CD4-positive, CD25-positive, alpha-beta regulatory T cell (primary cell): ENCODE results near the gene NOL11. TPM values are rescaled to one million over a fixed set of nuclear protein-coding genes. Genes with fewer than 3 reads are reported as not detected.
A peak's percentile ranks its signal among the peaks of the same experiment; 100 is the strongest.

Experiments
- ATAC-seq, 2 donors: fragments of 150-1000 bp; cut with Tn5 transposase; one replicate each; pipeline ENCODE4 v1.10.0; 2021; ENCODE audit warnings: low read depth in 2 of 2, moderate number of reproducible peaks in 2 of 2, moderate library complexity in 1 of 2
- DNase-seq, 3 donors: peaks; one replicate each; pipeline versions ENCODE4 v3.0.0 to v3.0.0-alpha.2; 2012 to 2022; ENCODE audit warnings: mixed read lengths in 1 of 3
- H3K27ac ChIP-seq: one replicate; pipeline ENCODE4 v1.7.0; 2013; ENCODE audit warnings: mild to moderate bottlenecking, low read length; ENCODE audit not compliant: insufficient read depth, poor library complexity, severe bottlenecking
- H3K27me3 ChIP-seq: one replicate; pipeline ENCODE4 v1.7.0; 2013; ENCODE audit warnings: low read length; ENCODE audit not compliant: control insufficient read depth, insufficient read depth
- H3K36me3 ChIP-seq: one replicate; pipeline ENCODE4 v1.7.0; 2013; ENCODE audit warnings: mild to moderate bottlenecking, low read length, moderate library complexity; ENCODE audit not compliant: control insufficient read depth, insufficient read depth
- H3K4me1 ChIP-seq: 2 replicates; pipeline ENCODE4 v1.7.0; 2013; ENCODE audit warnings: mild to moderate bottlenecking, low read length; ENCODE audit not compliant: insufficient read depth, control insufficient read depth, poor library complexity, severe bottlenecking
- H3K4me3 ChIP-seq: one replicate; pipeline ENCODE4 v1.7.0; 2013; ENCODE audit warnings: low read depth, mild to moderate bottlenecking, low read length, moderate library complexity
- H3K9me3 ChIP-seq, 2 experiments: 1 replicate in 1 of 2; 2 replicates in 1 of 2; pipeline ENCODE4 v1.7.0; 2013; ENCODE audit warnings: low read length in 2 of 2, mild to moderate bottlenecking in 1 of 2, moderate library complexity in 1 of 2; ENCODE audit not compliant: control insufficient read depth in 2 of 2
- H3K27ac Mint-ChIP-seq, 3 donors: one replicate each; pipeline ENCODE4 v1.8.0; 2020 to 2022; ENCODE audit warnings: mild to moderate bottlenecking in 3 of 3, mixed read lengths in 3 of 3, moderate library complexity in 2 of 3
- H3K27me3 Mint-ChIP-seq: one replicate; pipeline ENCODE4 v1.8.0; 2022; ENCODE audit warnings: mild to moderate bottlenecking, mixed read lengths
- H3K36me3 Mint-ChIP-seq: one replicate; pipeline ENCODE4 v1.8.0; 2020; ENCODE audit warnings: mixed read lengths
- H3K4me1 Mint-ChIP-seq, 4 donors: one replicate each; pipeline ENCODE4 v1.8.0; 2020 to 2022; ENCODE audit warnings: mixed read lengths in 4 of 4, mild to moderate bottlenecking in 1 of 4
- H3K4me3 Mint-ChIP-seq, 4 donors: one replicate each; pipeline ENCODE4 v1.8.0; 2020 to 2022; ENCODE audit warnings: mild to moderate bottlenecking in 4 of 4, mixed read lengths in 4 of 4, moderate library complexity in 3 of 4
- H3K9me3 Mint-ChIP-seq, 7 donors: one replicate each; pipeline ENCODE4 v1.8.0; 2020 to 2022; ENCODE audit warnings: mixed read lengths in 7 of 7, mild to moderate bottlenecking in 3 of 7, moderate library complexity in 2 of 7
- polyA plus RNA-seq, 4 donors: library from polyadenylated mRNA; unstranded; fragments of 300-500 nt; fragmentation: Illumina TruSeq; gene quantifications; one replicate each; pipeline ENCODE4 v1.2.3, GENCODE V29; 2021
- total RNA-seq: library from RNA; stranded (reverse); gene quantifications from one replicate; pipeline ENCODE4 v1.2.3, GENCODE V29; 2022

The NOL11 gene
- total and polyA plus RNA-seq, 5 donors from 2014 or later = 18.6 to 62.0 (median 24.5) TPM

DNA sequence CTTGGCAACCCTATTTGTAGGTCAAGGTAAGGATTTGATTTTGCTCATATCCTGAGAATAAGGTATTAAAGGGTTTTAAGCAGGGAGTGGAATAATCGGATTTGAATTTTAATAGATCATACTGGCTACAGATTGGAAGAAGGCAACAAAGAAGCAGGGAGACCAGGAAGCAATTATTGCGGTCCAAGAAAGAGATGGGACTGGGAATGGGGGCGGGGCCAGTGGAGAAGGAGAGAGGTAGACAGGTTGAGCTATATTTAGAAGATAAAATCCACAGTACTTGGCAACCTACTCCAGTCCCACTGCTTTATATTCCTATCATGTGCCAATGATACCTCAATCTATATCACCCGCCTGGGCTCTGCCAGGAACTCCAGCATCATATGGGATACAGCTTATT lies 5.8 kb upstream of the NOL11 start:
- Histone ChIP-seq H3K9me3 (no peaks in the 10 kb centered on the region), H3K4me3 (no peak overlapping the region), H3K27me3 (no peaks in the 10 kb centered on the region), H3K36me3 (no peaks in the 10 kb centered on the region), H3K27ac (no peak overlapping the region), H3K4me1 (peaks cover 3% of the 10 kb centered on the region)
- peaks cover 0 to 4% (median 2%) of the 10 kb centered on the region in 4 donors for H3K4me1 Mint-ChIP-seq
- peaks cover 4% of the 10 kb centered on the region for H3K36me3 Mint-ChIP-seq
- H3K27me3 Mint-ChIP-seq = peaks cover 16% of the 10 kb centered on the region
- DNase-seq (no peak), ATAC-seq (peak in 1 of 2 donors; percentile 22)
- no peak overlapping the region for H3K27ac Mint-ChIP-seq
- peaks cover 0 to 2% (median 0%) of the 10 kb centered on the region in 7 donors for H3K9me3 Mint-ChIP-seq
- H3K4me3 Mint-ChIP-seq = peak overlapping the region in 1 of 4 donors; percentile 34

DNA sequence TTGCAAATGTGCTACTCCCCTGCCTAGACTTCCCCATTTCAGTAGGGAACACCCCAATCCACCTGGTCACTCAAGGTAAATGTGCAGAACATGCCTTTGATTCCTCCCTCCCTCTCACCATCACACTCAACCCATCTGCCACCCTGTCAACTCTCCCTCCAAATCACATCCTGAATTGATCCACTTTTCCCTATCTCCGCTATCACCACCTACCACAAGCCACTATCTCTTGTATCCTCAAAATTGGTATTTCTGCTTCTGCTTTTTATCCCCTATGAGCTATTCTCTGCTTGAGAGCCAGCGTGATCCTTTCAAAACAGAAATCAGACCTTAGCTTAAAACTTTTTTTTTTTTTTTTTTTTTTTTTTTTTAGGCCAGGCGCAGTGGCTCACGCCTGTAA lies 5.4 kb upstream of the NOL11 start:
- no peak overlapping the region for H3K4me3 ChIP-seq
- H3K27ac ChIP-seq = no peak overlapping the region
- DNase-seq (no peak), ATAC-seq (no peak)
- H3K36me3 ChIP-seq = no peaks in the 10 kb centered on the region
- Mint-ChIP-seq H3K27me3 (peaks cover 16% of the 10 kb centered on the region), H3K4me1 (peaks cover 0 to 8% (median 6%) of the 10 kb centered on the region in 4 donors), H3K27ac (no peak overlapping the region), H3K36me3 (peaks cover 4% of the 10 kb centered on the region), H3K4me3 (no peak overlapping the region), H3K9me3 (peaks cover 0 to 2% (median 0%) of the 10 kb centered on the region in 7 donors)
- no peaks in the 10 kb centered on the region for H3K9me3 ChIP-seq
- no peaks in the 10 kb centered on the region for H3K27me3 ChIP-seq
- H3K4me1 ChIP-seq = peaks cover 8% of the 10 kb centered on the region

- ATAC-seq = no peak
- H3K27ac Mint-ChIP-seq = no peak overlapping the region
Measured at GRCh38 chr17:67713169-67713568, 4.6 kb upstream of the NOL11 start.

DNA sequence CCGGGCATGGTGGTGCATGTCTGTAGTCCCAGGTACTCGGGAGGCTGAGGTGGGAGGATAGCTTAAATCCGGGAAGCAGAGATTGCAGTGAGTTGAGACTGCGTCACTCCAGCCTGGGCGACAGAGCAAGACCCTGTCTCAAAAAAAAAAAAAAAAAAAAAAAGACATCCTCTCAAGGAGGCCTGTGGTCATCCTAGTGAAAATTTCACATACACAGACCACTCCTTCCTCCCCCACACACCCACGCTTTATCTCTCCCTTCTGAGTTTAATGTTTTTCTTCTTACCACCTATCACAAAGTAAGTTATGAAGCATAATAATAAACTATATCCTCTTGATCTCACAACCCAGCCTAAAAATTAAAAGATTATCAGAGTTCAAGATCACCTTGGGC lies 1.3 kb upstream of the NOL11 start:
- peaks cover 10 to 36% (median 16%) of the 10 kb centered on the region in 4 donors for H3K4me1 Mint-ChIP-seq
- no peak overlapping the region for H3K27ac ChIP-seq

More at GRCh38 chr17:67713169-67713568, 4.6 kb upstream of the NOL11 start:
- Mint-ChIP-seq H3K27me3 (peaks cover 11% of the 10 kb centered on the region), H3K4me3 (no peak overlapping the region), H3K36me3 (peaks cover 8% of the 10 kb centered on the region), H3K4me1 (peaks cover 2 to 16% (median 13%) of the 10 kb centered on the region in 4 donors), H3K9me3 (peaks cover 0 to 2% (median 0%) of the 10 kb centered on the region in 7 donors)
- Histone ChIP-seq H3K36me3 (no peaks in the 10 kb centered on the region), H3K27ac (no peak overlapping the region), H3K9me3 (no peaks in the 10 kb centered on the region), H3K27me3 (no peaks in the 10 kb centered on the region), H3K4me1 (peaks cover 10% of the 10 kb centered on the region), H3K4me3 (no peak overlapping the region)
- DNase-seq = no peak

GRCh38 chr17:67717192-67717623 lies 528 bp upstream of the NOL11 start:
- ATAC-seq (no peak), DNase-seq (no peak)
- peak overlapping the region; percentile 78 for H3K4me3 ChIP-seq

More for the DNA sequence above, 1.3 kb upstream of the NOL11 start:
- ATAC-seq = no peak
- H3K4me3 Mint-ChIP-seq = peak overlapping the region in 3 of 4 donors; percentile 44 to 100 (median 98)
- H3K27ac Mint-ChIP-seq = peak overlapping the region; percentile 99 to 100 (median 99)
- Histone ChIP-seq H3K27me3 (no peaks in the 10 kb centered on the region), H3K4me1 (peaks cover 24% of the 10 kb centered on the region), H3K4me3 (no peak overlapping the region), H3K9me3 (no peaks in the 10 kb centered on the region), H3K36me3 (peaks cover 15% of the 10 kb centered on the region)
- peaks cover 10% of the 10 kb centered on the region for H3K36me3 Mint-ChIP-seq
- no peak for DNase-seq
- H3K27me3 Mint-ChIP-seq = no peaks in the 10 kb centered on the region
- H3K9me3 Mint-ChIP-seq = no peaks in the 10 kb centered on the region

DNA sequence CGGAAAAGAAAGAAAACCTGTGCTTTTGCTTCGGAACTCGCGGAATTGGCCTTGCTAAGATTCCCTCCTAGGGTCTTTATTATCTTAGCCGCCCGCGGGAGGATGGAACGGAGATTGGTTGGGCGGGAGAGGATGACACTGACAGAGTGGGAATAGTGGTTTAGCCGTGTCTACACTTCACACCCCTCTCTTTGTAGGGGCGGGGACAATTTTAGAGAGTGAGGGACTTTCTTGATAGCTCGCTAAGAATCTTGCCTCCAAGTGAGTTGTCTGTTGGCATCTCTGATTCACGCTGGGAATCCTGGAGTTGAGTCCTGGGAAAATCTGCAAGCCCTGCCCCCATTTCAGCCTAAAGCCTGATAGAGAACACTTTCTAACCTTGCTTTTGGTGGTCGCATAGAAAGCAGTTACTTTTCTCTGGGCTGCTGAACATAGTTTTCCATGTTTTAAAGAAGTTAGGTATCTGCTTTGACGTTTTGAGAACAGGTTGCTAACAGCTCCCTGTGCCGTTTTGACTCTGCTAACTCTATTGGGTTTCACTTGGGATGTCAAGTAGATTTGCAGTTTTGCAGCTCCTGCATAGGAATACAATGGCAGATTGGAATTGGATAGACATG lies 697 bp downstream of the NOL11 start:
- Histone ChIP-seq H3K27me3 (no peaks in the 10 kb centered on the region), H3K4me1 (peaks cover 24% of the 10 kb centered on the region), H3K9me3 (no peaks in the 10 kb centered on the region), H3K4me3 (peak overlapping the region; percentile 89), H3K27ac (peak overlapping the region; percentile 92), H3K36me3 (peaks cover 29% of the 10 kb centered on the region)
- Mint-ChIP-seq H3K4me3 (peak overlapping the region; percentile 97 to 100 (median 98)), H3K27me3 (no peaks in the 10 kb centered on the region), H3K9me3 (no peaks in the 10 kb centered on the region), H3K36me3 (peaks cover 17% of the 10 kb centered on the region), H3K27ac (peak overlapping the region; percentile 99 to 100 (median 99)), H3K4me1 (peaks cover 12 to 36% (median 20%) of the 10 kb centered on the region in 4 donors)
- DNase-seq (peak in 2 of 3 donors; percentile 11 to 16), ATAC-seq (no peak)

More at GRCh38 chr17:67717192-67717623, 528 bp upstream of the NOL11 start:
- Mint-ChIP-seq H3K9me3 (no peaks in the 10 kb centered on the region), H3K4me3 (peak overlapping the region; percentile 97 to 100 (median 98)), H3K27ac (peak overlapping the region; percentile 99 to 100 (median 99)), H3K4me1 (peaks cover 12 to 36% (median 20%) of the 10 kb centered on the region in 4 donors), H3K36me3 (peaks cover 18% of the 10 kb centered on the region), H3K27me3 (no peaks in the 10 kb centered on the region)
- Histone ChIP-seq H3K36me3 (peaks cover 23% of the 10 kb centered on the region), H3K27ac (peak overlapping the region; percentile 92), H3K4me1 (peaks cover 24% of the 10 kb centered on the region), H3K9me3 (no peaks in the 10 kb centered on the region), H3K27me3 (no peaks in the 10 kb centered on the region)

- Histone ChIP-seq H3K4me3 (peak overlapping the region; percentile 18), H3K27me3 (no peaks in the 10 kb centered on the region), H3K27ac (peak overlapping the region; percentile 51), H3K36me3 (peaks cover 80% of the 10 kb centered on the region), H3K9me3 (no peaks in the 10 kb centered on the region), H3K4me1 (peaks cover 6% of the 10 kb centered on the region)
- Mint-ChIP-seq H3K36me3 (peaks cover 43% of the 10 kb centered on the region), H3K4me1 (peaks cover 12 to 41% (median 23%) of the 10 kb centered on the region in 4 donors), H3K27ac (peak overlapping the region; percentile 14 to 91 (median 86)), H3K9me3 (no peaks in the 10 kb centered on the region), H3K4me3 (peak overlapping the region in 2 of 4 donors; percentile 46 to 55), H3K27me3 (no peaks in the 10 kb centered on the region)
- ATAC-seq = peak in 1 of 2 donors; percentile 28
- DNase-seq = peak in 2 of 3 donors; percentile 60 to 65
Measured at GRCh38 chr17:67725373-67725791, 7.6 kb downstream of the NOL11 start.
